Keratinocyte (primary cell): ENCODE measurements around the gene LLCFC1. TPM values are rescaled to one million over a fixed set of nuclear protein-coding genes. Genes with fewer than 3 reads are reported as not detected.

Experiments used
- DNase-seq: peaks from one replicate; pipeline ENCODE4 v3.0.0-alpha.2; 2011; ENCODE audit warnings: low read depth, missing footprints, low spot score
- FAIRE-seq: peaks from 2 replicates; lab custom pipeline; 2011; peaks lifted over from hg19 to GRCh38; lab: Jason Lieb, UNC
- H2AFZ ChIP-seq: 2 replicates; pipeline ENCODE4 v1.6.0; 2012; ENCODE audit warnings: low read length, control low read depth, inconsistent platforms; ENCODE audit not compliant: control insufficient read depth
- H3K27ac ChIP-seq: 2 replicates; pipeline ENCODE4 v1.5.1; 2011; ENCODE audit warnings: low read length; ENCODE audit not compliant: control insufficient read depth, insufficient read depth
- H3K27me3 ChIP-seq: 3 replicates; pipeline ENCODE4 v1.6.0; 2011; ENCODE audit warnings: low read length; ENCODE audit not compliant: control insufficient read depth, insufficient read depth; ENCODE audit errors: extremely low read depth
- H3K36me3 ChIP-seq, 2 experiments: 2 replicates in 1 of 2; 3 replicates in 1 of 2; pipeline ENCODE4 v1.5.1; 2011; ENCODE audit warnings: low read length in 2 of 2, mild to moderate bottlenecking in 1 of 2; ENCODE audit not compliant: control insufficient read depth in 2 of 2, insufficient read depth in 2 of 2; ENCODE audit errors: extremely low read depth in 1 of 2
- H3K4me1 ChIP-seq: 3 replicates; pipeline ENCODE4 v1.5.1; 2011; ENCODE audit warnings: low read length; ENCODE audit not compliant: control insufficient read depth, insufficient read depth; ENCODE audit errors: extremely low read depth
- H3K4me2 ChIP-seq: 3 replicates; pipeline ENCODE4 v1.6.0; 2011; ENCODE audit warnings: low read depth, low read length; ENCODE audit not compliant: control insufficient read depth, insufficient read depth; ENCODE audit errors: extremely low read depth
- H3K4me3 ChIP-seq, 3 experiments: fragments of 200-600 bp in 1 of 3; sonication (generic) in 1 of 3; 2 replicates in 2 of 3; 3 replicates in 1 of 3; pipeline ENCODE4 v1.5.1; 2011 to 2016; ENCODE audit warnings: low read length in 3 of 3, mild to moderate bottlenecking in 3 of 3, control low read depth in 2 of 3, inconsistent platforms in 1 of 3, low read depth in 1 of 3, mixed read lengths in 1 of 3, mixed run types in 1 of 3, moderate library complexity in 1 of 3; ENCODE audit not compliant: control insufficient read depth in 2 of 3, insufficient read depth in 2 of 3; ENCODE audit errors: extremely low read depth in 1 of 3
- H3K79me2 ChIP-seq: 2 replicates; pipeline ENCODE4 v1.6.0; 2012; ENCODE audit warnings: low read length; ENCODE audit not compliant: control insufficient read depth, insufficient read depth
- H3K9ac ChIP-seq: 3 replicates; pipeline ENCODE4 v1.6.0; 2011; ENCODE audit warnings: low read length; ENCODE audit not compliant: control insufficient read depth, insufficient read depth; ENCODE audit errors: extremely low read depth
- H3K9me1 ChIP-seq: 3 replicates; pipeline ENCODE4 v1.6.0; 2011; ENCODE audit warnings: low read length; ENCODE audit not compliant: control insufficient read depth, insufficient read depth; ENCODE audit errors: extremely low read depth
- H3K9me3 ChIP-seq: 2 replicates; pipeline ENCODE4 v1.5.1; 2012; ENCODE audit warnings: low read depth, low read length; ENCODE audit not compliant: control insufficient read depth
- H4K20me1 ChIP-seq: 3 replicates; pipeline ENCODE4 v1.6.0; 2011; ENCODE audit warnings: low read length; ENCODE audit not compliant: control insufficient read depth, insufficient read depth; ENCODE audit errors: extremely low read depth
- EZH2 ChIP-seq: IDR thresholded peaks from one replicate; pipeline ENCODE4 v1.6.1; 2012; ENCODE audit warnings: inconsistent platforms, mild to moderate bottlenecking, low read length, moderate library complexity
- dilution Hi-C: fragments of 300-500 bp; cut with MboI; formaldehyde crosslinking; loops from one replicate; pipeline ENCODE4 v1.7.0; 2020; ENCODE audit warnings: low sequenced_read_pairs; ENCODE audit not compliant: extremely low pct_ligation_motif_present
- polyA plus RNA-seq, 5 experiments: library from polyadenylated mRNA; depleted of rRNA in 3 of 5; stranded (reverse) in 3 of 5; stranded (forward) in 1 of 5; unstranded in 1 of 5; fragments of >200 nt; gene quantifications; 1 replicate in 1 of 5; 2 replicates in 3 of 5; 3 replicates in 1 of 5; pipeline versions ENCODE4 v1.2.1 to v1.2.3, GENCODE V29; 2011 to 2012; ENCODE audit warnings: missing spikeins in 2 of 5, low read depth in 1 of 5, low replicate concordance in 1 of 5
- TF ChIP-seq, protein P1 (sequence below), 3 experiments: IDR thresholded peaks in 1 of 3; conservative IDR thresholded peaks in 1 of 3; optimal IDR thresholded peaks in 1 of 3; 2 replicates in 2 of 3; 3 replicates in 1 of 3; pipeline versions ENCODE3 to v1.5.1; 2011; ENCODE audit warnings: low read length in 3 of 3, mild to moderate bottlenecking in 3 of 3, moderate library complexity in 2 of 3, control low read depth in 1 of 3, inconsistent platforms in 1 of 3; ENCODE audit not compliant: insufficient read depth in 2 of 3; ENCODE audit errors: extremely low read depth in 1 of 3

The LLCFC1 gene
- polyA plus RNA-seq, 1 donor (not counting 4 experiments of a cell fraction or from before 2014, with no cell fraction given): not detected

GRCh38 chr7:142930126-142930730 lies 9.1 kb upstream of the LLCFC1 start:
- H3K4me3 ChIP-seq: no peak overlapping the region
- DNase-seq: no peak
- H3K4me2 ChIP-seq: no peak overlapping the region
- no peaks in the 10 kb centered on the region for H3K27me3 ChIP-seq
- no peaks in the 10 kb centered on the region for H4K20me1 ChIP-seq
- no peak overlapping the region for H3K9ac ChIP-seq
- dilution Hi-C loops: no loop called here
- H3K79me2 ChIP-seq: no peaks in the 10 kb centered on the region
- H3K9me3 ChIP-seq: no peaks in the 10 kb centered on the region
- no peak for TF ChIP-seq EZH2
- TF ChIP-seq, protein P1, sequence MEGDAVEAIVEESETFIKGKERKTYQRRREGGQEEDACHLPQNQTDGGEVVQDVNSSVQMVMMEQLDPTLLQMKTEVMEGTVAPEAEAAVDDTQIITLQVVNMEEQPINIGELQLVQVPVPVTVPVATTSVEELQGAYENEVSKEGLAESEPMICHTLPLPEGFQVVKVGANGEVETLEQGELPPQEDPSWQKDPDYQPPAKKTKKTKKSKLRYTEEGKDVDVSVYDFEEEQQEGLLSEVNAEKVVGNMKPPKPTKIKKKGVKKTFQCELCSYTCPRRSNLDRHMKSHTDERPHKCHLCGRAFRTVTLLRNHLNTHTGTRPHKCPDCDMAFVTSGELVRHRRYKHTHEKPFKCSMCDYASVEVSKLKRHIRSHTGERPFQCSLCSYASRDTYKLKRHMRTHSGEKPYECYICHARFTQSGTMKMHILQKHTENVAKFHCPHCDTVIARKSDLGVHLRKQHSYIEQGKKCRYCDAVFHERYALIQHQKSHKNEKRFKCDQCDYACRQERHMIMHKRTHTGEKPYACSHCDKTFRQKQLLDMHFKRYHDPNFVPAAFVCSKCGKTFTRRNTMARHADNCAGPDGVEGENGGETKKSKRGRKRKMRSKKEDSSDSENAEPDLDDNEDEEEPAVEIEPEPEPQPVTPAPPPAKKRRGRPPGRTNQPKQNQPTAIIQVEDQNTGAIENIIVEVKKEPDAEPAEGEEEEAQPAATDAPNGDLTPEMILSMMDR (optimal IDR thresholded peaks at IDR 0.05 in 1 of 3, IDR thresholded peaks at IDR 0.05 in 1 of 3, conservative IDR thresholded peaks at IDR 0.05 in 1 of 3; ENCODE audit: extremely low read depth in 1 of 3, insufficient read depth in 2 of 3, low read length in 3 of 3): no peak
- no peaks in the 10 kb centered on the region for H3K4me1 ChIP-seq
- FAIRE-seq: no peak
- no peak overlapping the region for H3K27ac ChIP-seq
- no peaks in the 10 kb centered on the region for H3K9me1 ChIP-seq
- no peak overlapping the region for H2AFZ ChIP-seq
- H3K36me3 ChIP-seq: no peaks in the 10 kb centered on the region

GRCh38 chr7:142932386-142933091 lies 6.7 kb upstream of the LLCFC1 start:
- Histone ChIP-seq H3K4me3 (no peak overlapping the region), H3K4me1 (no peaks in the 10 kb centered on the region), H2AFZ (no peak overlapping the region), H3K27me3 (no peaks in the 10 kb centered on the region), H3K9ac (no peak overlapping the region), H3K4me2 (no peak overlapping the region), H3K27ac (no peak overlapping the region), H3K9me3 (no peaks in the 10 kb centered on the region), H3K79me2 (no peaks in the 10 kb centered on the region), H3K36me3 (no peaks in the 10 kb centered on the region), H4K20me1 (no peaks in the 10 kb centered on the region), H3K9me1 (no peaks in the 10 kb centered on the region)
- TF ChIP-seq, protein P1 (optimal IDR thresholded peaks at IDR 0.05 in 1 of 3, IDR thresholded peaks at IDR 0.05 in 1 of 3, conservative IDR thresholded peaks at IDR 0.05 in 1 of 3; ENCODE audit: extremely low read depth in 1 of 3, insufficient read depth in 2 of 3, low read length in 3 of 3): no peak
- TF ChIP-seq EZH2: no peak
- FAIRE-seq: no peak
- DNase-seq: no peak
- dilution Hi-C loops: no loop called here
